K562 (cell line): ENCODE data around the gene DHX57. TPM values are rescaled to one million over a fixed set of nuclear protein-coding genes. Genes with fewer than 3 reads are reported as not detected.

Experiments used
- GABPB1 ChIP-seq: sonication (generic); formaldehyde crosslinking; IDR thresholded peaks from 2 replicates; pipeline ENCODE4 v1.8.0; 2022; ENCODE audit warnings: mild to moderate bottlenecking, missing genetic modification reagents
- GTF2E2 ChIP-seq: fragments of 200-800 bp; sonication (Bioruptor generic); IDR thresholded peaks from 2 replicates; pipeline ENCODE4 v1.6.1; 2016; ENCODE audit warnings: missing genetic modification characterization, missing compliant biosample characterization
- RHOXF2B ChIP-seq: fragments of 250-450 bp; sonication (Bioruptor Pico); conservative IDR thresholded peaks from 2 replicates; pipeline ENCODE4 v1.5.1; 2021
- ZFP30 ChIP-seq: fragments of 250-450 bp; sonication (Bioruptor Pico); IDR thresholded peaks from 2 replicates; pipeline ENCODE4 v1.8.0; 2022; ENCODE audit warnings: moderate library complexity, mild to moderate bottlenecking, inconsistent platforms, borderline replicate concordance
- polyA plus RNA-seq, 8 experiments: library from polyadenylated mRNA; depleted of rRNA in 4 of 8; stranded (reverse) in 5 of 8; unstranded in 3 of 8; fragments of >200 nt; fragmentation: Nextera tagmentation in 2 of 8; fragmentation: Illumina TruSeq in 1 of 8; extraction: Ambion mirVana in 2 of 8; extraction: Trizol in 1 of 8; gene quantifications; 2 replicates each; pipeline versions ENCODE4 v1.2.1 to v1.2.3, GENCODE V29; 2011 to 2014; ENCODE audit warnings: inconsistent platforms in 1 of 8, missing spikeins in 1 of 8
- total RNA-seq, 7 experiments: library from RNA; depleted of rRNA in 6 of 7; stranded (reverse); fragments of >200 nt in 6 of 7; fragmentation: Illumina TruSeq in 2 of 7; extraction: Trizol in 2 of 7; gene quantifications; 2 replicates each; pipeline versions ENCODE4 v1.2.1 to v1.2.3, GENCODE V29; 2011 to 2021; ENCODE audit warnings: low replicate concordance in 1 of 7
- TF ChIP-seq, protein P1 (sequence below), 2 experiments: fragments of 450-650 bp in 1 of 2; IDR thresholded peaks; 2 replicates each; pipeline ENCODE4 v1.6.1; 2011 to 2017; ENCODE audit warnings: low read depth in 2 of 2, antibody characterized with exemption in 1 of 2, borderline replicate concordance in 1 of 2, low read length in 1 of 2, mild to moderate bottlenecking in 1 of 2, mixed read lengths in 1 of 2; ENCODE audit not compliant: control insufficient read depth in 1 of 2
- TF ChIP-seq, protein P2 (sequence below): fragments of 250-450 bp; sonication (Bioruptor Pico); IDR thresholded peaks from 2 replicates; pipeline ENCODE4 v1.4.0; 2020; ENCODE audit warnings: mild to moderate bottlenecking, moderate library complexity
- TF ChIP-seq, protein P3 (sequence below): fragments of 250-450 bp; sonication (Bioruptor Pico); IDR thresholded peaks from 2 replicates; pipeline ENCODE4 v1.5.0; 2020; ENCODE audit warnings: mild to moderate bottlenecking
- TF ChIP-seq, protein P4 (sequence below), 2 experiments: fragments of 450-650 bp; IDR thresholded peaks; 2 replicates each; pipeline ENCODE4 v1.6.1; 2016; ENCODE audit warnings: mild to moderate bottlenecking in 2 of 2, borderline replicate concordance in 1 of 2, low read depth in 1 of 2, moderate library complexity in 1 of 2

The DHX57 gene
- total and polyA plus RNA-seq, 9 of the 15 experiments (the other 6 are each of a cell fraction or from before 2014, with no cell fraction given): 7.4 to 23.6 (median 17.9) TPM

DNA sequence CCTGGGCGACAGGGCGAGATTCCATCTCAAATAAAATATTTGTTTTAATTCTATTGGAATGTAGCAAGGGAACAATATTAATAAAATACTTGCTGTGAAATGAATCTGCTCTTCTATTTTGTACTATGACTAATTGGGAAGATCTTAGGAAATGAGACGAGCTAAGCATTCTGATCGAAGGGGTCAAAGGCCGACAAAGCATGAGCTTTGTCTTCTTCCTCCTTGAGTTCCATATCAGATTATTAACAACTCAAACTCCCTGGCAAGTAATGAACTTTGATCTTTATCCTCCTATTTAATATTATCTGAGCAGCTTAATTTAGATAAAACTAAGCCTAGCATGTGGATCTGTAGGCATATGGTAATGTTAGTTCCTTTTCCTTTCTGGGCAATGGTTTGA is 82.2 kb downstream of the DHX57 start (continued):
- TF ChIP-seq, protein P1, sequence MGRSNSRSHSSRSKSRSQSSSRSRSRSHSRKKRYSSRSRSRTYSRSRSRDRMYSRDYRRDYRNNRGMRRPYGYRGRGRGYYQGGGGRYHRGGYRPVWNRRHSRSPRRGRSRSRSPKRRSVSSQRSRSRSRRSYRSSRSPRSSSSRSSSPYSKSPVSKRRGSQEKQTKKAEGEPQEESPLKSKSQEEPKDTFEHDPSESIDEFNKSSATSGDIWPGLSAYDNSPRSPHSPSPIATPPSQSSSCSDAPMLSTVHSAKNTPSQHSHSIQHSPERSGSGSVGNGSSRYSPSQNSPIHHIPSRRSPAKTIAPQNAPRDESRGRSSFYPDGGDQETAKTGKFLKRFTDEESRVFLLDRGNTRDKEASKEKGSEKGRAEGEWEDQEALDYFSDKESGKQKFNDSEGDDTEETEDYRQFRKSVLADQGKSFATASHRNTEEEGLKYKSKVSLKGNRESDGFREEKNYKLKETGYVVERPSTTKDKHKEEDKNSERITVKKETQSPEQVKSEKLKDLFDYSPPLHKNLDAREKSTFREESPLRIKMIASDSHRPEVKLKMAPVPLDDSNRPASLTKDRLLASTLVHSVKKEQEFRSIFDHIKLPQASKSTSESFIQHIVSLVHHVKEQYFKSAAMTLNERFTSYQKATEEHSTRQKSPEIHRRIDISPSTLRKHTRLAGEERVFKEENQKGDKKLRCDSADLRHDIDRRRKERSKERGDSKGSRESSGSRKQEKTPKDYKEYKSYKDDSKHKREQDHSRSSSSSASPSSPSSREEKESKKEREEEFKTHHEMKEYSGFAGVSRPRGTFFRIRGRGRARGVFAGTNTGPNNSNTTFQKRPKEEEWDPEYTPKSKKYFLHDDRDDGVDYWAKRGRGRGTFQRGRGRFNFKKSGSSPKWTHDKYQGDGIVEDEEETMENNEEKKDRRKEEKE (IDR thresholded peaks at IDR 0.05; ENCODE audit: borderline replicate concordance in 1 of 2, control insufficient read depth in 1 of 2, low read depth in 2 of 2, low read length in 1 of 2): no peak
- TF ChIP-seq, protein P2, sequence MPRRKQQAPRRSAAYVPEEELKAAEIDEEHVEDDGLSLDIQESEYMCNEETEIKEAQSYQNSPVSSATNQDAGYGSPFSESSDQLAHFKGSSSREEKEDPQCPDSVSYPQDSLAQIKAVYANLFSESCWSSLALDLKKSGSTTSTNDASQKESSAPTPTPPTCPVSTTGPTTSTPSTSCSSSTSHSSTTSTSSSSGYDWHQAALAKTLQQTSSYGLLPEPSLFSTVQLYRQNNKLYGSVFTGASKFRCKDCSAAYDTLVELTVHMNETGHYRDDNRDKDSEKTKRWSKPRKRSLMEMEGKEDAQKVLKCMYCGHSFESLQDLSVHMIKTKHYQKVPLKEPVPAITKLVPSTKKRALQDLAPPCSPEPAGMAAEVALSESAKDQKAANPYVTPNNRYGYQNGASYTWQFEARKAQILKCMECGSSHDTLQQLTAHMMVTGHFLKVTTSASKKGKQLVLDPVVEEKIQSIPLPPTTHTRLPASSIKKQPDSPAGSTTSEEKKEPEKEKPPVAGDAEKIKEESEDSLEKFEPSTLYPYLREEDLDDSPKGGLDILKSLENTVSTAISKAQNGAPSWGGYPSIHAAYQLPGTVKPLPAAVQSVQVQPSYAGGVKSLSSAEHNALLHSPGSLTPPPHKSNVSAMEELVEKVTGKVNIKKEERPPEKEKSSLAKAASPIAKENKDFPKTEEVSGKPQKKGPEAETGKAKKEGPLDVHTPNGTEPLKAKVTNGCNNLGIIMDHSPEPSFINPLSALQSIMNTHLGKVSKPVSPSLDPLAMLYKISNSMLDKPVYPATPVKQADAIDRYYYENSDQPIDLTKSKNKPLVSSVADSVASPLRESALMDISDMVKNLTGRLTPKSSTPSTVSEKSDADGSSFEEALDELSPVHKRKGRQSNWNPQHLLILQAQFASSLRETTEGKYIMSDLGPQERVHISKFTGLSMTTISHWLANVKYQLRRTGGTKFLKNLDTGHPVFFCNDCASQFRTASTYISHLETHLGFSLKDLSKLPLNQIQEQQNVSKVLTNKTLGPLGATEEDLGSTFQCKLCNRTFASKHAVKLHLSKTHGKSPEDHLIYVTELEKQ (CRISPR knock-in tag): no peak
- TF ChIP-seq, protein P3, sequence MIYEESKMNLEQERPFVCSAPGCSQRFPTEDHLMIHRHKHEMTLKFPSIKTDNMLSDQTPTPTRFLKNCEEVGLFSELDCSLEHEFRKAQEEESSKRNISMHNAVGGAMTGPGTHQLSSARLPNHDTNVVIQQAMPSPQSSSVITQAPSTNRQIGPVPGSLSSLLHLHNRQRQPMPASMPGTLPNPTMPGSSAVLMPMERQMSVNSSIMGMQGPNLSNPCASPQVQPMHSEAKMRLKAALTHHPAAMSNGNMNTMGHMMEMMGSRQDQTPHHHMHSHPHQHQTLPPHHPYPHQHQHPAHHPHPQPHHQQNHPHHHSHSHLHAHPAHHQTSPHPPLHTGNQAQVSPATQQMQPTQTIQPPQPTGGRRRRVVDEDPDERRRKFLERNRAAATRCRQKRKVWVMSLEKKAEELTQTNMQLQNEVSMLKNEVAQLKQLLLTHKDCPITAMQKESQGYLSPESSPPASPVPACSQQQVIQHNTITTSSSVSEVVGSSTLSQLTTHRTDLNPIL: no peak
- TF ChIP-seq GABPB1 (CRISPR knock-in tag) (no peak), GTF2E2 (no peak), RHOXF2B (no peak), ZFP30 (no peak)
- TF ChIP-seq, protein P4, sequence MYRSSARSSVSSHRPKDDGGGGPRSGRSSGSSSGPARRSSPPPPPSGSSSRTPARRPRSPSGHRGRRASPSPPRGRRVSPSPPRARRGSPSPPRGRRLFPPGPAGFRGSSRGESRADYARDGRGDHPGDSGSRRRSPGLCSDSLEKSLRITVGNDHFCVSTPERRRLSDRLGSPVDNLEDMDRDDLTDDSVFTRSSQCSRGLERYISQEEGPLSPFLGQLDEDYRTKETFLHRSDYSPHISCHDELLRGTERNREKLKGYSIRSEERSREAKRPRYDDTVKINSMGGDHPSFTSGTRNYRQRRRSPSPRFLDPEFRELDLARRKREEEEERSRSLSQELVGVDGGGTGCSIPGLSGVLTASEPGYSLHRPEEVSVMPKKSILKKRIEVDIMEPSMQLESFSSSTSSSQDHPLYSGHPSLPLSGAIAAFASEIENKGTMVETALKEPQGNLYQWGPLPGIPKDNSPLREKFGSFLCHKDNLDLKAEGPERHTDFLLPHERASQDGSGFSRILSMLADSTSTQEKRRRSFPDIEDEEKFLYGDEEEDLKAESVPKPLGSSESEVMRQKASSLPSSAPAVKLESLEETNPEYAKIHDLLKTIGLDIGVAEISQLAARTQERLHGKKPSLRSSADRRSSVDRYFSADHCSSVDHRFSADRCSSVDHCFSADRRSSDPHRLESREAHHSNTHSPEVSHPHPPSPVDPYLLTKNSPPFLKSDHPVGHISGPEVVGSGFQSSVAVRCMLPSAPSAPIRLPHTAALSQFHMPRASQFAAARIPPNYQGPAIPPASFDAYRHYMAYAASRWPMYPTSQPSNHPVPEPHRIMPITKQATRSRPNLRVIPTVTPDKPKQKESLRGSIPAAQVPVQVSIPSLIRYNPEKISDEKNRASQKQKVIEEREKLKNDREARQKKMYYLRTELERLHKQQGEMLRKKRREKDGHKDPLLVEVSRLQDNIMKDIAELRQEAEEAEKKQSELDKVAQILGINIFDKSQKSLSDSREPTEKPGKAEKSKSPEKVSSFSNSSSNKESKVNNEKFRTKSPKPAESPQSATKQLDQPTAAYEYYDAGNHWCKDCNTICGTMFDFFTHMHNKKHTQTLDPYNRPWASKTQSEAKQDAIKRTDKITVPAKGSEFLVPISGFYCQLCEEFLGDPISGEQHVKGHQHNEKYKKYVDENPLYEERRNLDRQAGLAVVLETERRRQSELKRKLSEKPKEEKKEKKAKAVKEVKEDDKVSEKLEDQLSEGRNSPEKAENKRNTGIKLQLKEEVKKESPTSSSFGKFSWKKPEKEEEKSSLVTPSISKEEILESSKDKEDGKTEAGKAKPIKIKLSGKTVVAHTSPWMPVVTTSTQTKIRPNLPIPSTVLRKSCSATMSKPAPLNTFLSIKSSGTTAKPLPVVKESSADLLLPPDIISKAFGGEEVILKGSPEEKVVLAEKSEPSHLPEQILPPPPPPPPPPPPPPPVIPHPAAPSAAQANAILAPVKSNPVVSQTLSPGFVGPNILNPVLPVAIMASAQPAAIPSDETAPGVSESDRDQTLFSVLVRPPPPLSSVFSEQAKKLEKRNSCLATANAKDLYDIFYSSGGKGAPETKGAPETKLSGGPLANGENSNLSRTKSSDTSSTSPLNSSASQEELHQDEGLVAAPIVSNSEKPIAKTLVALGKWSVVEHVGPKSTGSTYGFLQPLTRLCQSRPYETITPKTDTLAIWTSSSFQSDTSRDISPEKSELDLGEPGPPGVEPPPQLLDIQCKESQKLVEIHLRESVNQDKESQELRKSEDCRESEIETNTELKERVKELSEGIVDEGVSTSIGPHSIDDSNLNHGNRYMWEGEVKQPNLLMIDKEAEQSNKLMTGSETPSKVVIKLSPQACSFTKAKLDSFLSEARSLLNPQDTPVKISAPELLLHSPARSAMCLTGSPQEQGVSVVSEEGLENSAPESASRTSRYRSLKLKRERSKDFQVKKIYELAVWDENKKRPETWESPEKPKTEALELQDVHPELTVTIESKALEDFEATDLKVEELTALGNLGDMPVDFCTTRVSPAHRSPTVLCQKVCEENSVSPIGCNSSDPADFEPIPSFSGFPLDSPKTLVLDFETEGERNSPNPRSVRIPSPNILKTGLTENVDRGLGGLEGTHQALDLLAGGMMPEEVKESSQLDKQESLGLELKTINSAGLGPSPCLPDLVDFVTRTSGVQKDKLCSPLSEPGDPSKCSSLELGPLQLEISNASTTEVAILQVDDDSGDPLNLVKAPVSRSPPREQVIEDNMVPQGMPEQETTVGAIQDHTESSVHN (IDR thresholded peaks at IDR 0.05; ENCODE audit: borderline replicate concordance in 1 of 2, low read depth in 1 of 2): no peak
